H1 (cell line): ENCODE data around the gene PTPN1. TPM values are rescaled to one million over a fixed set of nuclear protein-coding genes. Genes with fewer than 3 reads are reported as not detected.
A peak's percentile ranks its signal among the peaks of the same experiment; 100 is the strongest.

Experiments used
- CTCF ChIA-PET: fragments of 300-600 bp; sonication (Branson Sonifier 250); formaldehyde crosslinking; loops from one replicate; lab custom pipeline; 2021; ENCODE audit not compliant: partially characterized antibody; lab: Charles Lee
- POLR2A ChIA-PET: fragments of 300-600 bp; sonication (Branson Sonifier 250); formaldehyde crosslinking; loops from one replicate; lab custom pipeline; 2021; ENCODE audit warnings: inconsistent platforms; ENCODE audit not compliant: partially characterized antibody; lab: Charles Lee
- DNase-seq, 2 experiments: peaks; one replicate each; pipeline versions ENCODE4 v3.0.0 to v3.0.0-alpha.2; 2010 to 2022; ENCODE audit warnings: low spot score in 2 of 2, low read depth in 1 of 2, mixed read lengths in 1 of 2
- FAIRE-seq: peaks from 2 replicates; lab custom pipeline; 2011; peaks lifted over from hg19 to GRCh38; lab: Jason Lieb, UNC
- H2AFZ ChIP-seq: 2 replicates; pipeline ENCODE4 v1.8.1; 2012; ENCODE audit warnings: low read length, inconsistent platforms
- H2AK5ac ChIP-seq: 2 replicates; pipeline ENCODE4 v1.6.1; 2013; ENCODE audit warnings: low read depth, low read length
- H2BK120ac ChIP-seq: replicated peaks from 2 replicates; pipeline ENCODE3; 2013; ENCODE audit warnings: low read depth, low read length, inconsistent platforms
- H2BK12ac ChIP-seq: 2 replicates; pipeline ENCODE4 v1.6.1; 2013; ENCODE audit warnings: low read depth, low read length
- H2BK15ac ChIP-seq: 2 replicates; pipeline ENCODE4 v1.6.1; 2013; ENCODE audit warnings: low read length
- H2BK20ac ChIP-seq: 2 replicates; pipeline ENCODE4 v1.6.1; 2013; ENCODE audit warnings: low read length
- H2BK5ac ChIP-seq: 2 replicates; pipeline ENCODE4 v1.6.1; 2013; ENCODE audit warnings: low read depth, low read length
- H3K14ac ChIP-seq: 2 replicates; pipeline ENCODE4 v1.6.1; 2013; ENCODE audit warnings: inconsistent platforms; ENCODE audit not compliant: insufficient read length
- H3K18ac ChIP-seq: 2 replicates; pipeline ENCODE4 v1.6.1; 2013; ENCODE audit warnings: low read length; ENCODE audit errors: extremely low read depth
- H3K23ac ChIP-seq: 2 replicates; pipeline ENCODE4 v1.6.1; 2013; ENCODE audit warnings: inconsistent platforms; ENCODE audit not compliant: insufficient read length
- H3K23me2 ChIP-seq: 2 replicates; pipeline ENCODE4 v1.6.1; 2013; ENCODE audit warnings: low read depth, low read length
- H3K27ac ChIP-seq: 2 replicates; pipeline ENCODE4 v1.6.1; 2011; ENCODE audit warnings: low read depth, low read length, inconsistent platforms
- H3K27me3 ChIP-seq, 4 experiments: replicated peaks in 1 of 4; 1 replicate in 1 of 4; 2 replicates in 3 of 4; pipeline versions ENCODE4 v1.6.1 to v1.8.1; 2011 to 2013; ENCODE audit warnings: low read length in 3 of 4, mild to moderate bottlenecking in 3 of 4, inconsistent platforms in 2 of 4, mixed read lengths in 2 of 4, moderate library complexity in 1 of 4; ENCODE audit not compliant: control insufficient read depth in 3 of 4, insufficient read depth in 3 of 4; ENCODE audit errors: extremely low read depth in 1 of 4
- H3K36me3 ChIP-seq, 4 experiments: 2 replicates each; pipeline versions ENCODE4 v1.6.1 to v1.8.1; 2011 to 2013; ENCODE audit warnings: mild to moderate bottlenecking in 4 of 4, low read length in 3 of 4, moderate library complexity in 2 of 4, control low read depth in 1 of 4, inconsistent platforms in 1 of 4; ENCODE audit not compliant: insufficient read depth in 4 of 4, control insufficient read depth in 2 of 4
- H3K4ac ChIP-seq: replicated peaks from 2 replicates; pipeline ENCODE3; 2013; ENCODE audit warnings: low read length, low read depth, mixed read lengths, inconsistent platforms; ENCODE audit not compliant: insufficient read length
- H3K4me1 ChIP-seq, 4 experiments: replicated peaks in 1 of 4; 1 replicate in 1 of 4; 2 replicates in 3 of 4; pipeline versions ENCODE4 v1.6.1 to v1.8.1; 2011 to 2013; ENCODE audit warnings: low read length in 3 of 4, inconsistent platforms in 2 of 4, mixed read lengths in 1 of 4; ENCODE audit not compliant: insufficient read depth in 4 of 4, control insufficient read depth in 3 of 4
- H3K4me2 ChIP-seq, 2 experiments: 2 replicates each; pipeline versions ENCODE4 v1.6.1 to v1.8.1; 2011 to 2013; ENCODE audit warnings: low read depth in 2 of 2, low read length in 2 of 2, control low read depth in 1 of 2, inconsistent platforms in 1 of 2, mild to moderate bottlenecking in 1 of 2; ENCODE audit not compliant: insufficient read depth in 1 of 2
- H3K4me3 ChIP-seq, 4 experiments: fragments of 200-600, 300-600 bp in 1 of 4; sonication (generic), shearing (Covaris generic), sonication (Bioruptor Twin) in 1 of 4; 2 replicates each; pipeline versions ENCODE4 v1.5.1 to v1.8.1; 2011 to 2016; ENCODE audit warnings: low read length in 4 of 4, low read depth in 3 of 4, control low read depth in 2 of 4, inconsistent platforms in 2 of 4, mild to moderate bottlenecking in 2 of 4, mixed read lengths in 1 of 4, moderate library complexity in 1 of 4; ENCODE audit not compliant: insufficient read depth in 2 of 4; ENCODE audit errors: extremely low read depth in 1 of 4
- H3K56ac ChIP-seq: replicated peaks from 2 replicates; pipeline ENCODE3; 2013; ENCODE audit warnings: low read depth, mild to moderate bottlenecking, mixed read lengths, low read length, inconsistent platforms; ENCODE audit not compliant: insufficient read length
- H3K79me1 ChIP-seq: 2 replicates; pipeline ENCODE4 v1.6.1; 2013; ENCODE audit warnings: low read depth, low read length, control low read depth
- H3K79me2 ChIP-seq, 2 experiments: 2 replicates each; pipeline versions ENCODE4 v1.6.1 to v1.8.1; 2012 to 2013; ENCODE audit warnings: low read length in 2 of 2, mild to moderate bottlenecking in 2 of 2, inconsistent platforms in 1 of 2; ENCODE audit not compliant: insufficient read depth in 2 of 2, control insufficient read depth in 1 of 2
- H3K9ac ChIP-seq, 4 experiments: replicated peaks in 1 of 4; 1 replicate in 1 of 4; 2 replicates in 3 of 4; pipeline versions ENCODE4 v1.6.1 to v1.8.1; 2011 to 2013; ENCODE audit warnings: low read depth in 3 of 4, low read length in 3 of 4, control low read depth in 2 of 4, mild to moderate bottlenecking in 2 of 4, moderate library complexity in 2 of 4, inconsistent platforms in 1 of 4; ENCODE audit errors: extremely low read depth in 1 of 4
- H3K9me3 ChIP-seq, 2 experiments: 2 replicates each; pipeline versions ENCODE4 v1.6.1 to v1.8.1; 2012 to 2013; ENCODE audit warnings: mild to moderate bottlenecking in 2 of 2, moderate library complexity in 2 of 2, control low read depth in 1 of 2, inconsistent platforms in 1 of 2, low read depth in 1 of 2, low read length in 1 of 2, mixed read lengths in 1 of 2; ENCODE audit not compliant: insufficient read depth in 2 of 2
- H4K20me1 ChIP-seq, 2 experiments: replicated peaks in 1 of 2; 2 replicates each; pipeline versions ENCODE3 to v1.8.1; 2011 to 2013; ENCODE audit warnings: inconsistent platforms in 2 of 2, low read length in 2 of 2, mild to moderate bottlenecking in 1 of 2; ENCODE audit not compliant: insufficient read depth in 2 of 2, control insufficient read depth in 1 of 2
- H4K5ac ChIP-seq: 2 replicates; pipeline ENCODE4 v1.6.1; 2013; ENCODE audit warnings: low read length, low read depth, mixed read lengths, inconsistent platforms; ENCODE audit not compliant: insufficient read length
- H4K8ac ChIP-seq: 2 replicates; pipeline ENCODE4 v1.8.0; 2013; ENCODE audit warnings: mild to moderate bottlenecking, moderate library complexity, low read length, inconsistent platforms; ENCODE audit not compliant: insufficient read depth; ENCODE audit errors: extremely low read depth
- H4K91ac ChIP-seq: replicated peaks from 2 replicates; pipeline ENCODE3; 2013; ENCODE audit warnings: low read length, mixed read lengths, inconsistent platforms; ENCODE audit not compliant: insufficient read length
- CBX5 ChIP-seq: fragments of 300-800, 300-1000 bp; sonication (generic); IDR thresholded peaks from 2 replicates; pipeline ENCODE4 v1.7.1; 2016; ENCODE audit warnings: antibody characterized with exemption, low read length, low read depth
- HDAC2 ChIP-seq, 2 experiments: fragments of 300-600 bp in 1 of 2; sonication (generic) in 1 of 2; IDR thresholded peaks; 2 replicates each; pipeline ENCODE4 v1.6.1; 2011 to 2012; ENCODE audit warnings: low read depth in 2 of 2, low read length in 2 of 2, mild to moderate bottlenecking in 2 of 2, moderate library complexity in 2 of 2, borderline replicate concordance in 1 of 2, inconsistent platforms in 1 of 2
- JUN ChIP-seq: IDR thresholded peaks from 2 replicates; pipeline ENCODE4 v1.6.1; 2011; ENCODE audit warnings: low read depth, mild to moderate bottlenecking, improper control_type of control experiment, low read length
- KDM1A ChIP-seq: fragments of 200-600, 300-600 bp; sonication (generic); IDR thresholded peaks from 2 replicates; pipeline ENCODE4 v1.7.1; 2016; ENCODE audit warnings: mild to moderate bottlenecking, low read length, borderline replicate concordance
- NRF1 ChIP-seq: IDR thresholded peaks from 2 replicates; pipeline ENCODE4 v1.6.1; 2011; ENCODE audit warnings: mild to moderate bottlenecking, low read depth, low read length, improper control_type of control experiment
- POLR2AphosphoS5 ChIP-seq: IDR thresholded peaks from 2 replicates; pipeline ENCODE4 v1.6.1; 2011; ENCODE audit warnings: low read depth, low read length
- RNF2 ChIP-seq: fragments of 200-900, 300-1000 bp; sonication (generic); IDR thresholded peaks from 2 replicates; pipeline ENCODE4 v1.7.1; 2016; ENCODE audit warnings: borderline replicate concordance, low read depth, mild to moderate bottlenecking, antibody characterized with exemption, low read length; ENCODE audit not compliant: poor library complexity, severe bottlenecking; ENCODE audit errors: missing control alignments
- SIN3A ChIP-seq, 2 experiments: IDR thresholded peaks in 1 of 2; conservative IDR thresholded peaks in 1 of 2; 2 replicates each; pipeline ENCODE4 v1.6.1; 2011 to 2012; ENCODE audit warnings: low read length in 2 of 2, improper control_type of control experiment in 1 of 2, low read depth in 1 of 2, mild to moderate bottlenecking in 1 of 2
- SIRT6 ChIP-seq: IDR thresholded peaks from one replicate; pipeline ENCODE4 v1.7.1; 2012; ENCODE audit warnings: low read length, inconsistent platforms
- SRF ChIP-seq: IDR thresholded peaks from 2 replicates; pipeline ENCODE4 v1.6.1; 2011; ENCODE audit warnings: mild to moderate bottlenecking, low read depth, low read length, moderate library complexity
- YY1 ChIP-seq: IDR thresholded peaks from 2 replicates; pipeline ENCODE4 v1.6.1; 2011; ENCODE audit warnings: low read depth, mild to moderate bottlenecking, low read length
- WGBS, 2 experiments: shearing (Covaris generic) in 1 of 2; methylation state at CpG; one replicate each; pipeline versions ENCODE4 v1.1.6 to v1.1.7; 2013 to 2015; ENCODE audit warnings: low lambda C conversion rate in 2 of 2, mixed read lengths in 2 of 2, inconsistent platforms in 1 of 2, low coverage in 1 of 2, missing lambda C conversion rate in 1 of 2; ENCODE audit not compliant: insufficient replicate concordance in 2 of 2, insufficient coverage in 1 of 2, insufficient read length in 1 of 2; ENCODE audit errors: extremely low coverage in 1 of 2, missing lambda C conversion rate in 1 of 2; 5-methylcytosine and 5-hydroxymethylcytosine counted together
- polyA plus RNA-seq, 7 experiments: library from polyadenylated mRNA; depleted of rRNA in 3 of 7; stranded (reverse) in 5 of 7; unstranded in 2 of 7; fragments of >200 nt in 5 of 7; fragments of 200-250 nt in 2 of 7; gene quantifications; 1 replicate in 5 of 7; 2 replicates in 1 of 7; 4 replicates in 1 of 7; pipeline versions ENCODE4 v1.2.1 to v1.2.3, GENCODE V29; 2011 to 2013; ENCODE audit warnings: missing spikeins in 2 of 7, mixed read lengths in 2 of 7
- total RNA-seq: library from RNA; stranded (reverse); fragmentation: NEBNext Ultra II Directional; extraction: Animal tissue kit (Norgen Biotek cat#: 25700); gene quantifications from 2 replicates; pipeline ENCODE4 v1.2.1, GENCODE V29; 2021

The PTPN1 gene
- total and polyA plus RNA-seq, 2 of the 8 experiments (the other 6 are each of a cell fraction or from before 2014, with no cell fraction given): 18.6 to 32.1 TPM

GRCh38 chr20:50625986-50626677 is 115.9 kb downstream of the PTPN1 start:
- Histone ChIP-seq H3K4me3 (no peak overlapping the region), H3K79me1 (no peaks in the 10 kb centered on the region), H2AFZ (no peak overlapping the region), H3K79me2 (no peaks in the 10 kb centered on the region), H3K23ac (no peak overlapping the region), H3K36me3 (no peaks in the 10 kb centered on the region), H4K20me1 (peaks cover 2% of the 10 kb centered on the region in 2 experiments), H2BK15ac (no peak overlapping the region; the same call in 1 of the 2 replicates), H2BK120ac (no peak overlapping the region), H3K9ac (no peak overlapping the region), H3K23me2 (no peaks in the 10 kb centered on the region), H4K91ac (no peak overlapping the region), H3K9me3 (peaks cover 2 to 4% of the 10 kb centered on the region in 2 experiments; a peak in 2 of 4 replicates), H3K56ac (no peak overlapping the region), H3K18ac (no peak overlapping the region; the same call in 1 of the 2 replicates), H3K14ac (no peak overlapping the region), H3K4me2 (no peak overlapping the region), H2AK5ac (no peak overlapping the region), H3K27me3 (no peaks in the 10 kb centered on the region), H3K27ac (no peak overlapping the region), H3K4me1 (peaks cover 0 to 8% (median 3%) of the 10 kb centered on the region in 4 experiments; a peak in 4 of 7 replicates), H2BK12ac (0 out of 2 replicates have a peak overlapping the region, but pooled peaks have one; percentile 60), H4K5ac (no peak overlapping the region), H4K8ac (no peak overlapping the region), H3K4ac (no peak overlapping the region), H2BK20ac (no peak overlapping the region; the same call in 1 of the 2 replicates), H2BK5ac (peak overlapping the region; percentile 48; the same call in 1 of the 2 replicates)
- POLR2A ChIA-PET: interaction anchor here (0.6 to 1.6 kb wide), 7 partner anchors 9 to 142 kb away, joined by 3 to 5 read pairs (median 3); no protein-coding TSS in a partner anchor
- DNase-seq (peak in 1 of 2 experiments; percentile 94), FAIRE-seq (peak; percentile 13)
- 27% methylated on average over 15 of the region's 15 CpGs; no CpG with 5 or more reads in 1 of the 2 experiments for WGBS, 2 experiments
- CTCF ChIA-PET: interaction anchor here (0.5 to 6.1 kb wide), 57 partner anchors 8 to 366 kb away, joined by 3 to 84 read pairs (median 5); partner anchors contain the start of genes BCAS4 and RIPOR3
- TF ChIP-seq YY1 (peak; percentile 22; the same call in 1 of the 2 replicates), CBX5 (no peak), NRF1 (no peak), RNF2 (no peak), POLR2AphosphoS5 (no peak), HDAC2 (IDR thresholded peaks at IDR 0.05; ENCODE audit: borderline replicate concordance in 1 of 2, low read depth in 2 of 2, low read length in 2 of 2) (no peak), SIRT6 (no peak), SRF (no peak), SIN3A (conservative IDR thresholded peaks at IDR 0.05 in 1 of 2, IDR thresholded peaks at IDR 0.05 in 1 of 2; ENCODE audit: low read depth in 1 of 2, low read length in 2 of 2) (peak in 1 of 2 experiments; percentile 69; a peak in 2 of 4 replicates), KDM1A (0 out of 2 replicates have a peak, but pooled peaks have one; percentile 5), JUN (no peak)
